ENCODE results near the gene RDH5. TPM values are rescaled to one million over a fixed set of nuclear protein-coding genes. Genes with fewer than 3 reads are reported as not detected.

Gene RDH5
- total and polyA plus RNA-seq, 4 donors, result 9.2 to 61.7 (median 29.2) TPM

- TF ChIP-seq SP1 (IDR thresholded peaks at IDR 0.05) (no peak), NR2F2 (IDR thresholded peaks at IDR 0.05) (no peak)
These were observed 23.3 kb upstream of the RDH5 start (continued) for GRCh38 chr12:55696796-55697462.

DNA sequence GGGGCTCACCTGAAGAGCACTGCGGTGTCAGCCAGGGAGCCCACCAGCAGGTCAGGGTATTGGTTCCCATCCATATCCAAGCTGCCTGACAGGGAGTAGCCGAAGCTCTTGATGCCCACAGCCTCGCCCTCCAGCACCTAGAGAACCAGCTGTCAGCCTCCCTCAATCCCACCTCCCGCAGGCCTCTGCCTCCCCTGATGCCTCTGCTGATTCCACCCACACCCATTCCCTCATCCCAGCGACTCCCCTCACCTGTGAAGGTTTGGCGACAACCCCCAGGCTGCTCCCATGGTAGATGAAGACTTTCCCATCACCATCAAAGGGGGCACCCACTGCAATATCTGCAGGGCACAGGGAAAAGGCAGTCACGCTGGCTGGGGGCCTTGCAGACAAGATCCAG lies 22.5 kb upstream of the RDH5 start:
- no peaks in the 10 kb centered on the region for H3K4me1 ChIP-seq (ENCODE audit: control insufficient read depth in 4 of 4, insufficient read depth in 4 of 4, low read length in 3 of 4)
- no peaks in the 10 kb centered on the region for H3K9me3 ChIP-seq (ENCODE audit: control insufficient read depth in 4 of 4, low read length in 3 of 4)
- TF ChIP-seq YY1 (IDR thresholded peaks at IDR 0.05) (no peak), FOXA1 (IDR thresholded peaks at IDR 0.05) (no peak), TAF1 (conservative IDR thresholded peaks at IDR 0.05) (no peak), RXRA (IDR thresholded peaks at IDR 0.05) (no peak), SP1 (IDR thresholded peaks at IDR 0.05) (no peak)
- no peak overlapping the region for H3K9ac ChIP-seq (ENCODE audit: low read depth in 1 of 2, low read length in 2 of 2)
- no peak for DNase-seq (ENCODE audit: low spot score)
- no peak overlapping the region for H3K4me3 ChIP-seq (ENCODE audit: low read depth in 1 of 3, low read length in 3 of 3)
- no peaks in the 10 kb centered on the region for H3K27me3 ChIP-seq (ENCODE audit: control insufficient read depth in 4 of 4, insufficient read depth in 4 of 4, low read length in 3 of 4)
- 90% methylated on average over 7 of the region's 7 CpGs for WGBS
- H3K27ac ChIP-seq (ENCODE audit: low read depth in 1 of 2, low read length in 2 of 2), result no peak overlapping the region
- H3K36me3 ChIP-seq (ENCODE audit: control insufficient read depth in 4 of 4, insufficient read depth in 3 of 4, low read depth in 1 of 4, low read length in 3 of 4), result no peaks in the 10 kb centered on the region

DNA sequence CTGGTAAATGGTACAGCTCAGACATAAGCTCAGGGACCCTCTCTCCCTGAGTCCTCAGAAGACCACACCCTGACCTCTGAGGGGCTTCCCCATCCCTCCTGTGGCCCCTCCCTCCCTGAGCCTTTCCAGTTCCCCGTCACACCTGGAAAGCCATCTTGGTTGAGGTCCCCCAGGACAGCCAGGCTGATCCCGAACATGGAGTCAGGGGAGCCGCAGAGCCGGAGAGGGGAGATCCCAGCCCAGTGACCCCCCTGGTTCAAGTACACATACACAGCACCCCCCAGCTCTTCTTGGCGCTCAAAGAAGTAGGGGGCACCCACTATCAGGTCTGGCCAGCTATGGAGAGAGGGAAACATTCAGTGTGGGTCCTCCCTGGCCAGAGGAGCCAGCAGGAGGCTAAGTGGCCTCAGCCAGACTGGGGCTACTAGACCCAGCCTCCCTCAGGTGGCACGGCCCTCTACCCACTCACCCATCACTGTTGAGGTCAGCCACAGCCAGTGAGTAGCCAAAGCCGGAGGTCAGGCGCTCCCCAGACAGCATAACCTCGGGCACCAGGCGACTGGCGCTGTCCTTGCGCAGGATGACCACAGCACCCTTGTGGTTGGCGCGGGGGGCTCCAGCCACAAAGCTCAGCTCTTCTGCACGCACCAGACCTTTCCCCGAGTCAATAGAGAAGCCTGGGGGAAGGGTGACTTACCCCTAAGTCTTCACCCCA lies 21.8 kb upstream of the RDH5 start:
- 95% methylated on average over 16 of the region's 16 CpGs for WGBS
- H3K9me3 ChIP-seq (ENCODE audit: control insufficient read depth in 4 of 4, low read length in 3 of 4), result no peaks in the 10 kb centered on the region
- no peak for TF ChIP-seq TAF1 (conservative IDR thresholded peaks at IDR 0.05)
- no peak for TF ChIP-seq RAD21 (IDR thresholded peaks at IDR 0.05)
- no peak for TF ChIP-seq ATF3 (IDR thresholded peaks at IDR 0.05)
- no peak for TF ChIP-seq FOXA1 (IDR thresholded peaks at IDR 0.05)
- TF ChIP-seq GABPA (IDR thresholded peaks at IDR 0.05 in 1 of 2, conservative IDR thresholded peaks at IDR 0.05 in 1 of 2), result no peak
- no peak for DNase-seq (ENCODE audit: low spot score)
- H3K27ac ChIP-seq (ENCODE audit: low read depth in 1 of 2, low read length in 2 of 2), result no peak overlapping the region
- H3K4me1 ChIP-seq (ENCODE audit: control insufficient read depth in 4 of 4, insufficient read depth in 4 of 4, low read length in 3 of 4), result no peaks in the 10 kb centered on the region
- no peak overlapping the region for H3K9ac ChIP-seq (ENCODE audit: low read depth in 1 of 2, low read length in 2 of 2)
- no peak overlapping the region for H3K4me3 ChIP-seq (ENCODE audit: low read depth in 1 of 3, low read length in 3 of 3)
- H3K27me3 ChIP-seq (ENCODE audit: control insufficient read depth in 4 of 4, insufficient read depth in 4 of 4, low read length in 3 of 4), result no peaks in the 10 kb centered on the region
- no peaks in the 10 kb centered on the region for H3K36me3 ChIP-seq (ENCODE audit: control insufficient read depth in 4 of 4, insufficient read depth in 3 of 4, low read depth in 1 of 4, low read length in 3 of 4)

GRCh38 chr12:55698965-55699364 lies 21.2 kb upstream of the RDH5 start:
- 96% methylated on average over 1 of the region's 1 CpG for WGBS
- Histone ChIP-seq H3K9me3 (ENCODE audit: control insufficient read depth in 4 of 4, low read length in 3 of 4) (no peaks in the 10 kb centered on the region), H3K27ac (ENCODE audit: low read depth in 1 of 2, low read length in 2 of 2) (no peak overlapping the region), H3K9ac (ENCODE audit: low read depth in 1 of 2, low read length in 2 of 2) (no peak overlapping the region), H3K4me3 (ENCODE audit: low read depth in 1 of 3, low read length in 3 of 3) (no peak overlapping the region), H3K4me1 (ENCODE audit: control insufficient read depth in 4 of 4, insufficient read depth in 4 of 4, low read length in 3 of 4) (no peaks in the 10 kb centered on the region), H3K36me3 (ENCODE audit: control insufficient read depth in 4 of 4, insufficient read depth in 3 of 4, low read depth in 1 of 4, low read length in 3 of 4) (no peaks in the 10 kb centered on the region), H3K27me3 (ENCODE audit: control insufficient read depth in 4 of 4, insufficient read depth in 4 of 4, low read length in 3 of 4) (no peaks in the 10 kb centered on the region)
- DNase-seq (ENCODE audit: low spot score), result no peak
- TF ChIP-seq ZBTB33 (IDR thresholded peaks at IDR 0.05) (no peak), GABPA (IDR thresholded peaks at IDR 0.05 in 1 of 2, conservative IDR thresholded peaks at IDR 0.05 in 1 of 2) (no peak), ATF3 (IDR thresholded peaks at IDR 0.05) (no peak), YY1 (IDR thresholded peaks at IDR 0.05) (no peak), JUND (IDR thresholded peaks at IDR 0.05) (no peak), HNF4A (conservative IDR thresholded peaks at IDR 0.05) (no peak), FOXA2 (IDR thresholded peaks at IDR 0.05) (no peak), MAX (IDR thresholded peaks at IDR 0.05) (no peak), TAF1 (conservative IDR thresholded peaks at IDR 0.05) (no peak), RAD21 (IDR thresholded peaks at IDR 0.05) (no peak), SP1 (IDR thresholded peaks at IDR 0.05) (no peak), EGR1 (IDR thresholded peaks at IDR 0.05; ENCODE audit: low read depth in 2 of 2) (no peak), RXRA (IDR thresholded peaks at IDR 0.05) (no peak)
- TF ChIP-seq, protein P1, sequence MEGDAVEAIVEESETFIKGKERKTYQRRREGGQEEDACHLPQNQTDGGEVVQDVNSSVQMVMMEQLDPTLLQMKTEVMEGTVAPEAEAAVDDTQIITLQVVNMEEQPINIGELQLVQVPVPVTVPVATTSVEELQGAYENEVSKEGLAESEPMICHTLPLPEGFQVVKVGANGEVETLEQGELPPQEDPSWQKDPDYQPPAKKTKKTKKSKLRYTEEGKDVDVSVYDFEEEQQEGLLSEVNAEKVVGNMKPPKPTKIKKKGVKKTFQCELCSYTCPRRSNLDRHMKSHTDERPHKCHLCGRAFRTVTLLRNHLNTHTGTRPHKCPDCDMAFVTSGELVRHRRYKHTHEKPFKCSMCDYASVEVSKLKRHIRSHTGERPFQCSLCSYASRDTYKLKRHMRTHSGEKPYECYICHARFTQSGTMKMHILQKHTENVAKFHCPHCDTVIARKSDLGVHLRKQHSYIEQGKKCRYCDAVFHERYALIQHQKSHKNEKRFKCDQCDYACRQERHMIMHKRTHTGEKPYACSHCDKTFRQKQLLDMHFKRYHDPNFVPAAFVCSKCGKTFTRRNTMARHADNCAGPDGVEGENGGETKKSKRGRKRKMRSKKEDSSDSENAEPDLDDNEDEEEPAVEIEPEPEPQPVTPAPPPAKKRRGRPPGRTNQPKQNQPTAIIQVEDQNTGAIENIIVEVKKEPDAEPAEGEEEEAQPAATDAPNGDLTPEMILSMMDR (IDR thresholded peaks at IDR 0.05; ENCODE audit: low read depth, low read length, missing input control), result no peak

Data from liver (tissue), 9 donors.